Liver (tissue), 9 donors: ENCODE results near the gene SUPT5H. TPM values are rescaled to one million over a fixed set of nuclear protein-coding genes. Genes with fewer than 3 reads are reported as not detected.
A peak's percentile ranks its signal among the peaks of the same experiment; 100 is the strongest.

Experiments
- DNase-seq: peaks from one replicate; pipeline ENCODE4 v3.0.0-alpha.2; 2017; ENCODE audit warnings: low spot score
- H3K27ac ChIP-seq, 2 donors: one replicate each; pipeline ENCODE4 v1.7.0; 2013; ENCODE audit warnings: inconsistent platforms in 2 of 2, low read length in 2 of 2, control low read depth in 1 of 2, low read depth in 1 of 2, mild to moderate bottlenecking in 1 of 2
- H3K27me3 ChIP-seq, 4 donors: one replicate each; pipeline versions ENCODE4 v1.6.1 to v1.7.0; 2013; ENCODE audit warnings: low read length in 3 of 4, inconsistent platforms in 1 of 4, mild to moderate bottlenecking in 1 of 4, moderate library complexity in 1 of 4; ENCODE audit not compliant: control insufficient read depth in 4 of 4, insufficient read depth in 4 of 4
- H3K36me3 ChIP-seq, 4 donors: one replicate each; pipeline versions ENCODE4 v1.6.1 to v1.7.0; 2013; ENCODE audit warnings: low read length in 3 of 4, mild to moderate bottlenecking in 3 of 4, low read depth in 1 of 4, moderate library complexity in 1 of 4; ENCODE audit not compliant: control insufficient read depth in 4 of 4, insufficient read depth in 3 of 4
- H3K4me1 ChIP-seq, 4 donors: one replicate each; pipeline versions ENCODE4 v1.6.1 to v1.7.0; 2013; ENCODE audit warnings: low read length in 3 of 4, mild to moderate bottlenecking in 3 of 4, moderate library complexity in 1 of 4; ENCODE audit not compliant: control insufficient read depth in 4 of 4, insufficient read depth in 4 of 4
- H3K4me3 ChIP-seq, 3 donors: one replicate each; pipeline versions ENCODE4 v1.6.1 to v1.7.0; 2013; ENCODE audit warnings: low read length in 3 of 3, control low read depth in 1 of 3, low read depth in 1 of 3, mild to moderate bottlenecking in 1 of 3
- H3K9ac ChIP-seq, 2 donors: one replicate each; pipeline ENCODE4 v1.7.0; 2013; ENCODE audit warnings: low read length in 2 of 2, mild to moderate bottlenecking in 2 of 2, moderate library complexity in 2 of 2, control low read depth in 1 of 2, low read depth in 1 of 2
- H3K9me3 ChIP-seq, 4 donors: one replicate each; pipeline versions ENCODE4 v1.6.1 to v1.7.0; 2013; ENCODE audit warnings: low read length in 3 of 4; ENCODE audit not compliant: control insufficient read depth in 4 of 4
- EGR1 ChIP-seq, 2 donors: IDR thresholded peaks; 2 replicates each; pipeline ENCODE4 v1.6.1; 2016 to 2018; ENCODE audit warnings: antibody characterized with exemption in 2 of 2, low read depth in 2 of 2
- FOXA1 ChIP-seq: IDR thresholded peaks from 2 replicates; pipeline ENCODE4 v1.6.1; 2016; ENCODE audit warnings: antibody characterized with exemption
- GABPA ChIP-seq, 2 donors: IDR thresholded peaks in 1 of 2; conservative IDR thresholded peaks in 1 of 2; 2 replicates each; pipeline ENCODE4 v1.6.1; 2016; ENCODE audit warnings: antibody characterized with exemption in 2 of 2, mild to moderate bottlenecking in 1 of 2, moderate library complexity in 1 of 2
- HNF4A ChIP-seq, 2 donors: conservative IDR thresholded peaks; 2 replicates each; pipeline ENCODE4 v1.6.1; 2016; ENCODE audit warnings: antibody characterized with exemption in 2 of 2, mild to moderate bottlenecking in 2 of 2
- HNF4G ChIP-seq: IDR thresholded peaks from 2 replicates; pipeline ENCODE4 v1.6.1; 2016; ENCODE audit warnings: antibody characterized with exemption
- JUND ChIP-seq, 2 donors: IDR thresholded peaks; 2 replicates each; pipeline ENCODE4 v1.6.1; 2016; ENCODE audit warnings: antibody characterized with exemption in 2 of 2
- MAX ChIP-seq: IDR thresholded peaks from 2 replicates; pipeline ENCODE4 v1.6.1; 2016; ENCODE audit warnings: antibody characterized with exemption
- NR2F2 ChIP-seq: IDR thresholded peaks from 2 replicates; pipeline ENCODE4 v1.6.1; 2016; ENCODE audit warnings: antibody characterized with exemption
- RAD21 ChIP-seq, 2 donors: IDR thresholded peaks; 2 replicates each; pipeline ENCODE4 v1.6.1; 2016; ENCODE audit warnings: antibody characterized with exemption in 2 of 2, mild to moderate bottlenecking in 2 of 2
- REST ChIP-seq: IDR thresholded peaks from 2 replicates; pipeline ENCODE4 v1.6.1; 2016; ENCODE audit warnings: antibody characterized with exemption, mild to moderate bottlenecking
- RXRA ChIP-seq, 2 donors: IDR thresholded peaks; 2 replicates each; pipeline ENCODE4 v1.6.1; 2017 to 2018; ENCODE audit warnings: antibody characterized with exemption in 2 of 2, mild to moderate bottlenecking in 1 of 2
- SP1 ChIP-seq: IDR thresholded peaks from 2 replicates; pipeline ENCODE4 v1.6.1; 2018; ENCODE audit warnings: antibody characterized with exemption, mild to moderate bottlenecking
- TAF1 ChIP-seq: conservative IDR thresholded peaks from 2 replicates; pipeline ENCODE4 v1.6.1; 2016; ENCODE audit warnings: antibody characterized with exemption, mild to moderate bottlenecking
- YY1 ChIP-seq: IDR thresholded peaks from 2 replicates; pipeline ENCODE4 v1.6.1; 2016; ENCODE audit warnings: antibody characterized with exemption, mild to moderate bottlenecking
- ZBTB33 ChIP-seq: IDR thresholded peaks from 2 replicates; pipeline ENCODE4 v1.6.1; 2016; ENCODE audit warnings: antibody characterized with exemption
- WGBS: extraction: QIAGEN DNeasy Blood & Tissue Kit; methylation state at CpG from one replicate; pipeline ENCODE4 v1.1.7; 2013; 5-methylcytosine and 5-hydroxymethylcytosine counted together
- polyA plus RNA-seq, 2 donors: library from polyadenylated mRNA; stranded (reverse) in 1 of 2; unstranded in 1 of 2; fragments of 200-250 nt in 1 of 2; fragments of >200 nt in 1 of 2; fragmentation: Nextera tagmentation in 1 of 2; extraction: Ambion mirVana in 1 of 2; gene quantifications; one replicate each; pipeline versions ENCODE4 v1.2.1 to v1.2.3, GENCODE V29; 2013 to 2015
- total RNA-seq, 2 donors: library from RNA; depleted of rRNA; stranded (reverse); fragments of >200 nt; gene quantifications; one replicate each; pipeline ENCODE4 v1.2.3, GENCODE V29; 2014
- TF ChIP-seq, protein P1 (sequence below): IDR thresholded peaks from 2 replicates; pipeline ENCODE4 v1.6.1; 2016; ENCODE audit warnings: antibody characterized with exemption
- TF ChIP-seq, protein P2 (sequence below): fragments of 150-350 bp; IDR thresholded peaks from 2 replicates; pipeline ENCODE4 v1.5.1; 2017; ENCODE audit warnings: improper control_type of control experiment, low read depth, low read length; ENCODE audit not compliant: missing input control
- donor health status: healthy.
- donor health status: healthy.
- donor health status: healthy.
- donor health status: healthy.
- donor health status: healthy.

Gene SUPT5H
- total and polyA plus RNA-seq, 4 donors: 19.3 to 52.5 (median 45.2) TPM

DNA sequence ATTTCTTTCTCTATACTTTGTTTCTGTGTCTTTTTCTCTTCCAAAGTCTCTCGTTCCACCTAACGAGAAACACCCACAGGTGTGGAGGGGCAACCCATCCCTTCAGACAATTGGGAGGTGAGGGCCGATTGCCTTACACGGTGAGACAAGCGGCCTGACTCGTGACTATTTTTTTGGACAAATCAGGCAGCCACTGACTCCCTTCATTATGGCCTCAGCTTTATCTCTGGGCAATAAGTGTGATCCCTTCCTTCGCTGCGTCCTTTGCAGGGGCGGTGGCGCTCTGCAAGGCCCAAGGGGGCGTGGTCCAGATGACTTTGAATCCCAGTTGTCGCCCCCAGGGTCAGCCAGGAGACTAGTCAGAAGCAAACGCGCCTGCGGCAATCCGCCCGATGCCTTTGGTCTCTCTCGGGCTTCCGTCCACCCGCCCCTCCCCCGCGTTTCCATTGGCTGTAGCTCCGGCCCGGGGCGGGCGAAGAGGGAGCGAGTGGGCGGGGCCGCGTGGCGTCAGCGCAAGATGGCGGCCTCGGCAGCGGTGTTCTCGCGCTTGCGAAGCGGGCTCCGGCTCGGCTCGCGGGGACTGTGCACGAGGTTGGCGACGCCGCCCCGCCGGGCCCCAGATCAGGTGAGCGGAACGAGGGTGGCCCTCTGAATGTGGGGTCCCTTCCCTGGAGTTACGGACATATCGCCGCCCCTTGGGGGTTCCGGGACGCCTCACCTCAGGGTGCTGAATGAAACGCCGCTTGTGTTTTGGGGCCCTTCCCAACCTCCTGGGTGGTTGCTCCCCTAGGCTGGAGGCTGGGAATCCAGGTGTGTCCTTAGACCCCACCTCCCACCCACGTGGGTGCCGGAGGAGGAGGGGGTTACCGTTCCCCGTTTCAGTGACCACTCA lies 35.2 kb downstream of the SUPT5H start, which contains the start of gene TIMM50:
TSS of gene TIMM50 (plus strand) at position 502 of the 892 bp plus-strand sequence. CDS start at position 518, 16 bp downstream.
- no peak for TF ChIP-seq TAF1
- TF ChIP-seq JUND (IDR thresholded peaks at IDR 0.05): peak in 1 of 2 donors; percentile 39
- peak; percentile 21 to 51 for TF ChIP-seq HNF4A (conservative IDR thresholded peaks at IDR 0.05)
- TF ChIP-seq REST: peak; percentile 17
- TF ChIP-seq, protein P1, sequence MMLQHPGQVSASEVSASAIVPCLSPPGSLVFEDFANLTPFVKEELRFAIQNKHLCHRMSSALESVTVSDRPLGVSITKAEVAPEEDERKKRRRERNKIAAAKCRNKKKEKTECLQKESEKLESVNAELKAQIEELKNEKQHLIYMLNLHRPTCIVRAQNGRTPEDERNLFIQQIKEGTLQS: peak; percentile 10
- peak; percentile 51 to 71 for TF ChIP-seq RXRA (IDR thresholded peaks at IDR 0.05)
- TF ChIP-seq GABPA (IDR thresholded peaks at IDR 0.05 in 1 of 2, conservative IDR thresholded peaks at IDR 0.05 in 1 of 2): peak in 1 of 2 donors; percentile 77
- peak in 1 of 2 donors; percentile 40 for TF ChIP-seq RAD21 (IDR thresholded peaks at IDR 0.05)
- TF ChIP-seq HNF4G: no peak
- TF ChIP-seq MAX: peak; percentile 57
- peak; percentile 52 for TF ChIP-seq NR2F2
- TF ChIP-seq, protein P2, sequence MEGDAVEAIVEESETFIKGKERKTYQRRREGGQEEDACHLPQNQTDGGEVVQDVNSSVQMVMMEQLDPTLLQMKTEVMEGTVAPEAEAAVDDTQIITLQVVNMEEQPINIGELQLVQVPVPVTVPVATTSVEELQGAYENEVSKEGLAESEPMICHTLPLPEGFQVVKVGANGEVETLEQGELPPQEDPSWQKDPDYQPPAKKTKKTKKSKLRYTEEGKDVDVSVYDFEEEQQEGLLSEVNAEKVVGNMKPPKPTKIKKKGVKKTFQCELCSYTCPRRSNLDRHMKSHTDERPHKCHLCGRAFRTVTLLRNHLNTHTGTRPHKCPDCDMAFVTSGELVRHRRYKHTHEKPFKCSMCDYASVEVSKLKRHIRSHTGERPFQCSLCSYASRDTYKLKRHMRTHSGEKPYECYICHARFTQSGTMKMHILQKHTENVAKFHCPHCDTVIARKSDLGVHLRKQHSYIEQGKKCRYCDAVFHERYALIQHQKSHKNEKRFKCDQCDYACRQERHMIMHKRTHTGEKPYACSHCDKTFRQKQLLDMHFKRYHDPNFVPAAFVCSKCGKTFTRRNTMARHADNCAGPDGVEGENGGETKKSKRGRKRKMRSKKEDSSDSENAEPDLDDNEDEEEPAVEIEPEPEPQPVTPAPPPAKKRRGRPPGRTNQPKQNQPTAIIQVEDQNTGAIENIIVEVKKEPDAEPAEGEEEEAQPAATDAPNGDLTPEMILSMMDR: no peak
- peak; percentile 95 for TF ChIP-seq ZBTB33
- peak; percentile 67 to 84 for TF ChIP-seq EGR1 (IDR thresholded peaks at IDR 0.05; ENCODE audit: low read depth in 2 of 2)
- TF ChIP-seq YY1: peak; percentile 98
- peak; percentile 89 for TF ChIP-seq SP1
- TF ChIP-seq FOXA1: no peak
- Histone ChIP-seq H3K9me3 (no peaks in the 10 kb centered on the region), H3K4me1 (peaks cover 3 to 19% (median 15%) of the 10 kb centered on the region in 4 donors), H3K27me3 (no peaks in the 10 kb centered on the region), H3K9ac (peak within 1 kb of the TSS; percentile 76 to 93), H3K27ac (peak within 1 kb of the TSS; percentile 61 to 82), H3K4me3 (peak within 1 kb of the TSS; percentile 78 to 95 (median 79)), H3K36me3 (peaks cover under 1 to 17% (median 8%) of the 10 kb centered on the region in 4 donors)
- WGBS: under 1% methylated on average over 62 of the region's 62 CpGs
- peak; percentile 99 for DNase-seq
